ENCODE data around the gene PCSK9.
A peak's percentile ranks its signal among the peaks of the same experiment; 100 is the strongest.
"Not testable (repeated sequence)": the region's sequence is repeated elsewhere in the genome, so short reads cannot be mapped to it uniquely, and the experiment has no call there.

PCSK9 gene

GRCh38 chr1:55078470-55078869, 39.1 kb downstream of the PCSK9 start:
- no peak for DNase-seq (ENCODE audit: low read depth in 2 of 2)

- DNase-seq (ENCODE audit: low read depth in 2 of 2) = no peak
Observed at GRCh38 chr1:55079651-55080050, 40.3 kb downstream of the PCSK9 start.

GRCh38 chr1:55081188-55081904, 42.0 kb downstream of the PCSK9 start:
- DNase-seq (ENCODE audit: low read depth in 2 of 2) = peak; percentile 20 to 24

- DNase-seq (ENCODE audit: low read depth in 2 of 2) = no peak
Observed at GRCh38 chr1:55081905-55082296, 42.6 kb downstream of the PCSK9 start.

GRCh38 chr1:55084257-55084656, 44.9 kb downstream of the PCSK9 start:
- DNase-seq (ENCODE audit: low read depth in 2 of 2) = no peak

GRCh38 chr1:55087439-55087838, 48.1 kb downstream of the PCSK9 start:
- no peak for DNase-seq (ENCODE audit: low read depth in 2 of 2)

- no peak for DNase-seq (ENCODE audit: low read depth in 2 of 2)
Observed at GRCh38 chr1:55088413-55088812, 49.1 kb downstream of the PCSK9 start.

GRCh38 chr1:55089683-55090082, 50.3 kb downstream of the PCSK9 start:
- no peak for DNase-seq (ENCODE audit: low read depth in 2 of 2)

GRCh38 chr1:55092475-55092874, 53.1 kb downstream of the PCSK9 start:
- no peak for DNase-seq (ENCODE audit: low read depth in 2 of 2)

- DNase-seq (ENCODE audit: low read depth in 2 of 2) = no peak
Observed at GRCh38 chr1:55095095-55095494, 55.7 kb downstream of the PCSK9 start.

GRCh38 chr1:55103891-55104290, 64.5 kb downstream of the PCSK9 start:
- DNase-seq (ENCODE audit: low read depth in 2 of 2) = no peak

- DNase-seq (ENCODE audit: low read depth in 2 of 2) = no peak
Observed at GRCh38 chr1:55107101-55107500, 67.8 kb downstream of the PCSK9 start.

- not testable (repeated sequence) for DNase-seq (ENCODE audit: low read depth in 2 of 2)
Observed at GRCh38 chr1:55109005-55109404, 69.7 kb downstream of the PCSK9 start.
